GM19351 (cell line): ENCODE results near the gene IGSF9.
"Not testable (repeated sequence)": the region's sequence is repeated elsewhere in the genome, so short reads cannot be mapped to it uniquely, and the experiment has no call there.

Source experiments
- ATAC-seq: cut with Tn5 transposase; IDR thresholded peaks from one replicate; pipeline ENCODE4 v1.9.1; 2021; ENCODE audit warnings: mild to moderate bottlenecking, moderate library complexity; ENCODE audit not compliant: unreplicated experiment

Gene IGSF9

DNA sequence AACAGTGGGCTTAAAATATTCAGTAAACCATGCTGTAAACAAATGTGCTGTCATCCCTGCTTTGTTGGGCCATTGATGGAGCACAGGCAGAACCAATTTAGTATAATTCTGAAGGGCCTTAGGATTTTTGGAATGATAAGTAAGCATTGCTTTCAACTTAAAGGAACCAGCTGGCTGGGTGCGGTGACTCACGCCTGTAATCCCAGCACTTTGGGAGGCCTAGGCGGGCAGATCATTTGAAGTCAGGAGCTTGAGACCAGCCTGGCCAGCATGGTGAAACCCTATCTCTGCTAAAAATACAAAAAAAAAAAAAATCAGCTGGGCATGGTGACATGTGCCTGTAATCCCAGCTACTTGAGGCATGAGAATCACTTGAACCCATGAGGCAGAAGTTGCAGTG lies 41.4 kb downstream of the IGSF9 start:
- ATAC-seq = not testable (repeated sequence)

DNA sequence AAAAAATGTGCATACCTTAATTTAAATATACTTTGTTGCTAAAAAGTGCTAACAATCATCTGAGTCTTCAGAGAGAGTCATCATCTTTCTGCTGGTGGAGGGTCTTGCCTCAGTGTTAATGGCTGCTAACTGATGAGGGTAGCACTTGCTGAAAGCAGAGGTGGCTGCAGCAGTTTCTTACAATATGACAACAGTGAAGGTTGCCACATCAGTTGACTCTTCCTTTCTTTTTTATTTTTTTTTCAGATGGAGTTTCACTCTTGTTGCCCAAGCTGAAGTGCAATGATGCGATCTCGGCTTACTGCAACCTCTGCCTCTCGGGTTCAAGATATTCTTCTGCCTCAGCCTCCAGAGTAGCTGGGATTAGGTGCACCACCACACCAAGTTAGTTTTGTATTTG lies 42.9 kb downstream of the IGSF9 start:
- no peak for ATAC-seq

GRCh38 chr1:159900755-159901360 lies 44.6 kb downstream of the IGSF9 start:
- no peak for ATAC-seq

GRCh38 chr1:159900086-159900680 lies 45.2 kb downstream of the IGSF9 start, which contains the start of gene CFAP45:
Gene CFAP45, minus strand, starts transcription at chr1:159900165. Its CDS starts 67 bp downstream, at chr1:159900098.
- no peak for ATAC-seq

DNA sequence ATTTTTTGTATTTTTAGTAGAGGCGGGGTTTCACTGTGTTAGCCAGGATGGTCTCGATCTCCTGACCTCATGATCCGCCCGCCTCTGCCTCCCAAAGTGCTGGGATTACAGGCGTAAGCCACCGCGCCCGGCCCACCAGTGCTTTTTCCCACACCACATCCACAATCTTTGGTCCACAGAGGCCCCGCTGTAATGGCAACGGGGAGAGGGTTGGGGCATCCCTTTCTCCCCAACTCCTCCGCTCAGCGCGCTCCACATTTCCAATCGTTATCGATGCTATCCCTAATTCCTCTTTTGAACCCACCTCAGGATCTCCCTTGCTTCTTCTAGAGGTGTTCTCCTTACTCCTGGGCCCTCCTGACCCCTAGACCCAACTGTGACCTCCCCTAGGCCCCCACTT lies 45.8 kb downstream of the IGSF9 start:
- ATAC-seq = not testable (repeated sequence)

DNA sequence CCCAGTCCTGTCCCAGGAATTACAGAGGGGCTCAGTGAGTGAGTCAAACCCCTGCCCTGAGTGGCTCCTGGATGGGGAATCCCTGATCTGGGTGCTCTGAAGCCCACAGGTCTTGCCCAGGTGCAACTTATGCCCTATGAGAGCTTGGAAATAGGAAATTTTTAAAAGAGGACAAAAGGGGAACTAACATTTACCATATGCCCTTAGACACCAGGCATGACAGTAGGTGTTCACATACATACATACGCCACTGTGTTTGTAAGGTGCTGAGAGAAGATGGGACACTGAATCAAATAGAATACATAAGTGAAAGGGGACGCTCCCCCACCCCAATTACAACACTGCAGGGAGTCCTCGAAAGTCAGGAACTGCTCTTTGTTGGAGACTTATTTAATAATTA lies 46.9 kb downstream of the IGSF9 start:
- ATAC-seq = no peak

- ATAC-seq = no peak
Measured at GRCh38 chr1:159897962-159898361, 47.5 kb downstream of the IGSF9 start.

- ATAC-seq = no peak
Measured at GRCh38 chr1:159896546-159896930, 48.9 kb downstream of the IGSF9 start.

- no peak for ATAC-seq
Measured at GRCh38 chr1:159895836-159896545, 49.4 kb downstream of the IGSF9 start.

DNA sequence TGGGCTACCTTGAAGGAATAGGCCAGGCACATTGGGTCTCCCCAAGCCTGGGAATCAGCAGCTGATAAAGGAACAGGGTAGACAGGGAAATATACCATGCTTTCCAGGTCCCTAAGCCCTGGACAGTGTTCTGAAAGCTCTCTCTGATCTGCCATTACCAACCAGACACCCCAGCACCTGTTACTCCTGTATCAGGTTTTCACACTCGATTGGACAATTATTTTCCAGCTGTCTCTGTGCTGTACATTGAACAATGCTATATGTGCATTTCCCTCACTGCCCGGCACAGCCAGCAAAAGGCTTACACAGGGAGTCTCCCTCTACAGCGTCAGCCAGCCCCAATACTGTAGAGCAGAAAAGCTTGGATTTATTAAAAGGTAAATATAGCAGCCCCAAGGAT lies 50.1 kb downstream of the IGSF9 start:
- ATAC-seq = no peak

DNA sequence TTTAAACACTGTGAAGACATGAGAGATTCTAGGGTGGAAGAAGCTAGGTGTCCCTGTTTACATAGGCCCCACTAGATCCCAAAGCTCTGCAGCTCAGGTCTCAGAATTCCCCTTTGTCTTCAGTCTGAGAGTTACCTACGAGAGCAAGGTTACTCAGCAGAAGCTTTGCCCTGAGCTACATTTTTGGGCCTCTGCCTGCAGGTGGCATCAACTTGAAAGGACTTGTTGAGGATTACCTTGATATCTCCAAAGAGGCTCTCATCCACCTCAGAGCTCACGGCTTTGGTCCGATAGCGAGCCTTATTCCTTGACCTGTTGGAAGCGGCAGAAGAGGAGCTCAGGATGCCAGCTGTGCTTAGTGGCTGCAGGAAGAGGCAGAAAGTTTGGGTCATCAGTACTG lies 52.5 kb downstream of the IGSF9 start:
- ATAC-seq = no peak

DNA sequence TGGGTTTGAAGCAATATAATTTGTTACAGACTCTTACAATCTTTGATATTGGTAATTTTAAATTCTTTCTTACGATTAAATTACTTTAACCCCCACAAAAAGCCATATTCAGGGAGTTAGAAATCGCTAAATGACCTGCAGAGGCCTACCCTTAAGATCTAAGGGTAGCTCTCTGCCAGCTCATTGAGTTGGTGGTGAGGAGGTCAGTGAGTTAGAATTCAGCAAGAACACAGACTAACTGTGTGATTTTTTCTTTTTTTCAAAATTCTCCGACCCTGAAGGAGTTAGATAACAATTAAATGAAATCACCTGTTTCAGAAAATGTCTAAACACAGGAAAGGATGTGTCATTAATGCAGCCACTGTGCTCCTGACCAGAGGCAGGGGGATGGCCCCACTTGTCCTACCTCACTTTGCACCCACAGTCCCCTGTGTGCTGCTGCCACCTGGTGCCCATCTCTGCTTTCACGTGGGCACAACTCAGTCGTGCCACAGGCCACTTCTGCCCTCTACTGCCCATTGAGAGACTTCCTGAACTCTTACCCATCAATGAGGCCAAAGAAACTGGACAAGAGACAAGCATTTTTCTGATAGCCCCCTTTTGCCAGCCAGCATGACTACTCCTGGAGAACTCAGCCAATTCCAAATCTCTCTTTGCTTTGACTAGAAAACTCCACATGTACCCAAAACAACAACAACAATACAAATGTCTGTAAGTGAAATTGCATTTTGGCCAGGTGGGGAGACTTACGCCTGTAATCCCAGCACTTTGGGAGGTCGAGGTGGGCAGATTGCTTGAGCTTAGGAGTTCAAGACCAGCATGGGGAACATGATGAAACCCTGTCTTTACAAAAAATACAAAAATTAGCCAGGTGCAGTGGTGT lies 53.9 kb downstream of the IGSF9 start:
- peak; percentile 59 for ATAC-seq

DNA sequence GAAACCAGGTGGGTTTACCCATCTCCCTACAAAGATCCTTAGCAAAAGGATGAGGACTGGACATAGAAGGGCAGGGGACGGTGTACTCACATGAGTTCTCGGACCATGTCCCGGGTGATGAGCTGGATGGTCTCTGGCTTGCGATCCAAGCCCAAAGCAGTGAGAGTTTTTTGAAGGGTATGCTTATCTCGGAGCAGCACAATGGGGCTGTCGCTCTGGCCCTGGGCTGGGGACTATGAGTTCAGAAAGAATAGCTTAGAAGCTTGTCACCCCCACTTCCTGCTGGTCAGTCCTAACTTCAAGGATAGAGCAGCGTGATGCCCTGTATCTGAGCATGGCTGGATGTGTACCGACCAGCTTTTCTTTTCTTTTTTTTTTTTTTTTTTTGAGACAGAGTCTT lies 55.0 kb downstream of the IGSF9 start:
- no peak for ATAC-seq

DNA sequence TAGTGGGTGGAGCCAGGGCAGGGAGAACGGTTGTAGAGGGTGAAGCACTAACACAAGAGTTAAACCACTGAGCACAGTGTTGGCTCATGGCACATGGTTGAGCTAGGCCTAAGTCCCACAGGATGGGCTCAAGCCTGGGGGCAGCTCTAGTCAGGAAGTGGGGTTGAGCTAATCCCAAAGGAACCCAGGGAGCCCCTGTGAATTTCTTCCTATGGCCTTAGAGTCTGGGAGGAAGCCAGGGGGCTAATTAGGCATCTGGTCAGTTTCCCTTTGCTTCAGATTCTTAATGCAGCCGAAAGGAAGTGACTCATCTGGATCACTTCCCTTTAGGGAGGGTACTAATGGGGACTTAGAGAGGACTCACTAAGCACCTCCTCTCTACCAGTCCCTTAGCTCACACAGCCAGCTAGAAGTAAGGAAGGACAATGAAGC lies 55.6 kb downstream of the IGSF9 start:
- peak; percentile 94 for ATAC-seq

GRCh38 chr1:159889202-159889601 lies 56.2 kb downstream of the IGSF9 start:
- ATAC-seq = no peak

DNA sequence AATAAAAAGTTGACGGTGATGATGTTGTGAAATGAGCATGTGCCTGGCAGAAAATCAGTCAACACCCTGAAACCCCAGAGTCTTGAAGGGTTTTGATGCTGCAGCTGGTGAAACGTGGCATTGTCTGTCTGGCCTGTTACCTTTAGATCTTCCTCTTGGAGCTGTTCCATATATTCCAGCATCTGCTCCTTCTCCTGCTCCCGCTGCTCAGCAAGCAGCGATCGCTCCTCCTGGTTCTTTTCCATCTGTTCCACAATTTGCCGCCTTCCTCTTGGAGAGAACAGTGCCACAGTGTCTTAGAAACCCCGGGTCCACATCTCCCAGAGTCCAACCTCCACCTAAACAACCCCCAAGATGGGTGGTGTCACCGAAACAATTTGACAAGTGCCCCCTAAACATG lies 61.1 kb downstream of the IGSF9 start:
- ATAC-seq = no peak

- ATAC-seq = no peak
Measured at GRCh38 chr1:159883134-159883533, 62.3 kb downstream of the IGSF9 start.

- no peak for ATAC-seq
Measured at GRCh38 chr1:159882527-159882862, 62.9 kb downstream of the IGSF9 start.

DNA sequence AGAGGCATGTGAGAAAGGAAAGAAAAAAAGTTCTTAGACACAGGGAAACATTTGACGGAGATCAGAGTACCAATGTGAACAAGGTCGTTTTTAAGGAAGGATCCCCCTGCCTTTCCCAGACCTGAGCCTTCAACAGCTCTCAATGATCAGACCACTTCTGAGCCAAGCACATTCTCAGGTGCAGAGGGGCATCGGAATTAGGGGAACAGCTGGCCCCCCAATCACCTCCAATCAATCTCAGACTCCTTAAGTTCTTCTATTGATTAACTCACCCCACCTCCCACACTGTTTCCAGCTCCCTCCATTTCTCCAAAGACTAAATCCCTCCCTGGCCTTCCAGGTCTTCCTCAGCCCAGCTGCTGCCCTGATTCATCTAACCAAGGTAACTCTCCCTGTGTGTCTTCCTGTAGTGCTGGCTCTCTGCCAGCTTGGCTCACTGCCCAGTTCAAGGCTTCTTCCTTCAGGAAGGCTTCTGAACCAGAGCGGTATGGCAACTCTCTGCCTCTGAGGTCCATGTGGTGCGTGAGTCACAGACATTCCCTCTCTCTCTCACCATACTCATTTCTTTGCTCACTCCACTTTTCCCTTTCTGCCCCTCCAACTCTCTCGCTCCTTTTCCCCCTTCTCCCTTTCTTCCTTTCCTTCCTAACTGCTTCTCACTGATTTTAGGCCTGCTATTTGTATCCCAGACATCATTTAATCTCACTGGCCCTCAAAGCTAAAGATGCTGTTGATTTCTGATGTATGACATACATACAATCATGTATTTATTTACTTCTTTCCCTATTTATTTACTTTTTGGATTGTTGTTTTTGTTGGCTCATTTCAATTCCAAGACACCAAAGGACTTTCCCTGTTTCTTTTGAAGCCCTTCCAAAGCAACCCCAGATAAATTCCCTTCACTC lies 63.5 kb downstream of the IGSF9 start:
- no peak for ATAC-seq

DNA sequence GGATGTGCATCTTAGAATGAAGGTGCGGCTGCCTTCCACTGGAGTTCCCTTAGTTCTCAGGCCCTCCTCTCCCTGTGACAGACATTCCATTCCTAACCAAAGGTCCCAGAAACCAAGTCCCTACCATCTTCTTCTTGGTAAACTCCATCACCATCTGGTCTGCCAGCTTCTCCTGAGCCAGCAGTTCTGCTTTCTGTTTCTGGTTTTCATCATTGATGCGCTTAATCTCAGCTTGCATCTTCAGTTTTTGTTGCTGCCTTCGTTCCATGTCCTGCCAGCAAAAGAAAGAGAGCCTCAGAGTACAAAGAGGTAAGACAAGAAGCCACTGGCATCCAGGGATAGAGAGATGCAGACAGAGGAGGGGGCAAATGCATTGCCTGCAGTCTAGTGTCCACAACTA lies 65.0 kb downstream of the IGSF9 start:
- no peak for ATAC-seq
